Measurements from ENCODE around the gene VWA7. TPM values are rescaled to one million over a fixed set of nuclear protein-coding genes. Genes with fewer than 3 reads are reported as not detected.
A peak's percentile ranks its signal among the peaks of the same experiment; 100 is the strongest.

The VWA7 gene
- polyA plus RNA-seq, 3 donors, result 6.8 to 9.4 (median 8.5) TPM

- DNase-seq (ENCODE audit: low read depth in 3 of 3, low spot score in 2 of 3), result no peak
These were observed 2.1 kb upstream of the VWA7 start for GRCh38 chr6:31778999-31779885.

DNA sequence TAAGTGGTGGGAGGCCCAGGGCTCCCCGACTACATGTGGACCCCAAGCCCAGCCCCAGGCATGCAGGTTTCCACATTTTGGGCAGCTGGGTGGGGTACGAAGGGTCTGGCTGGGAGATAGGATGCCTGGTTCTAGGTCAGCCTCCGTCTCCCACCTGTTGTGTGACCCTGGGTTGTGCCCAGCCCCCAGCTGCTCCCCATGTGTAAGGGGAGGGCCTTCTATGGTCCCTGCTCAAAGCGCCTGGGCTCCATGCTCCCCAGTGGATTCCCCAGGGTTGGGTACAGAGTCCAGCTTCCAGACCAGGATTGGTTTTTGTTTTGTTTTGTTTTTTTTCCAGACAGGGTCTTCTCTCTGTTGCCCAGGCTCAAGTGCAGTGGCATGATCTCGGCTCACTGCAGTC, 1.1 kb upstream of the VWA7 start:
- DNase-seq (ENCODE audit: low read depth in 3 of 3, low spot score in 2 of 3), result no peak

DNA sequence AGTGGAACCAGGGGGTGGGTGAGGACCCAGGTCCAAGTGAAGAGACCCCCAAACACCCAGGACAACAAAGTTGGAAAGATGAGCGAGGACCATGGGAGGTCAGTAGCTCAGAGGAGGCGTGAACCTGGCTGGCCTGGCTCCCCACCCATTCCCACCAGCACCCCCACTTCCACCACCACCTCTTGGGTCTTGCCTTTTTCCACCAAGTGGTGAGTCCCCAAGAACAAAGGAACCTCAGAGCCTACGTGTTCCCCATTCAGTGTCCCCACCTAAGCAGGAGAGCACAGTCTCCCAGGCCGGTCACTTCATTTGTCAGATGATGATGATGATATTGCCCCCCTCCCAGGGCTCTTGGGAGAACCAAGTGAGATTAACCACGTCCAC, 531 bp upstream of the VWA7 start:
- DNase-seq (ENCODE audit: low read depth in 3 of 3, low spot score in 2 of 3), result no peak

- DNase-seq (ENCODE audit: low read depth in 3 of 3, low spot score in 2 of 3), result peak in 1 of 3 donors; percentile 44
These were observed 591 bp downstream of the VWA7 start for GRCh38 chr6:31776485-31776988.

DNA sequence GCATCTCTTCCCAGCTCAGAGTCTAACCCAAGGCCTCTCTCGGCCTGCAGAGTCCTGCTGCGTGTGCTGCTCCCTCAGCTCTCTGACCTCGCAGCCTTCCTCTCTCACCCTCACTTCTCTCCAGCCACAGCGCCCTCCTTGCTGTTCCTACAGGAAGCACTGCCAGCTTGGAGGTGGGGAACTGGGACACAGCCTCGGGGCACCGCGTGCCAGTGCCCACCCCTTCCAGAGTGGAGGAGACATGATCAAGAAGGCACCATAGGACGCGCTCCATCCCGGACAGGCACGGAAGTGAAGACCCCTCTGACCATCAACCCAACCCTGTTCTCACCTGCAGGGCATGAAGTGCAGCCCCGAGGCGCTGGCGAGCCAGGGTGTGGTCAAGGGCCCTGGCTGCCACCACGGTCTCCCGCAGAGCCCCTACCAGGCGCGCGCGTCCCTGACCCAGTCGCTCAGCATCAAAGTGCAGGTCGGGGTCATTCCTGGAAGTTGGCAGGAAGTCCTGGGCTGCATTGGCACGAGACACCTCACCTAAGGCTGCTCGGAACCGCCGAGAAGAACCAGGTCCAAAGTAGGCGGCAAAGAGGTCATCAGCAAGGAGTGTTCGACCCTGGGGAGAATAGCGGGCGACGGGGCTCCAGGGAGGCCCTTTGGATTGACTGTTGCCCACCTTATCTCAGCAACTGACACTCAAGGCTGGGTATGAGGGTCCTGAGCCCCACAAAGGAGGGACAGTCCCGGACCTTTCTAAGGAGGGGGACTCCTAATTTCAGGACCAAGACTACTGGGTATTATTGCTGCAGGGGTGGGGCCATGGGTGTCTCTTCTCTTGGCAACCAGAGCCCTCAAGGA, 1.3 kb downstream of the VWA7 start:
- no peak for DNase-seq (ENCODE audit: low read depth in 3 of 3, low spot score in 2 of 3)

GRCh38 chr6:31775184-31775583, 1.9 kb downstream of the VWA7 start:
- no peak for DNase-seq (ENCODE audit: low read depth in 3 of 3, low spot score in 2 of 3)

DNA sequence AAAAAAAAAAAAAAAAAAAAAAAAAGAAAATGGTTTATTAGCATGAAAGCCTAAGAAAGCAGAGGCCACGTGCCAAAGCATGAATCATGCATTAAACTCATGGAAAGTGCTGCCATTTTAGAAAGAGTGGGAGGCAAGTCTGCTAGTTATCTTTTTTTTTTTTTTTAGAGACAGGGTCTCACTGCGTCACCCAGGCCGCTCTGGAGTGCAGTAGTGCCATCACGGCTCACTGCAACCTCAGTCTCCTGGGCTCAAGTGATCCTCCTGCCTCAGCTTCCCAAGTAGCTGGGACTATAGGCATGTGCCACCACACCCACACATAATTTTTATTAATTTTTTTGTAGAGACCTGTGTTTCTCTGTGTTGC, 5.2 kb downstream of the VWA7 start:
- DNase-seq (ENCODE audit: low read depth in 3 of 3, low spot score in 2 of 3), result no peak

DNA sequence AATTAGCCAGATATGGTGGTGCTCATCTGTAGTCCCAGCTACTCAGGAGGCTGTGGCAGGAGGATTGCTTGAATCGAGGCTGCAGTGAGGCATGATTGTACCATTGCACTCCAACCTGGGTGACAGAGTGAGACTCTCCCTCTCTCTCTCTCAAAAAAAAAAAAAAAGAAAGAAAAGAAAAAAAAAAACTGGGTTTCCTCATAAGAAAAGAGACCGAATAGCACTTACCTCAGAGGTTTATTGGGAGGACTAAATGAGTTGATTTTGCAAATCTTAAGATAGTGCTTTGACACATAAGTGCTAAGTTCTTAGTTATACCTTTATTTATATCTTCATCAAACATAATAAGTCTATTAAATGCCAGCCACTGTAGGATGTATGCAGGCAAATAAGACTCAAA, 6.3 kb downstream of the VWA7 start:
- DNase-seq (ENCODE audit: low read depth in 3 of 3, low spot score in 2 of 3), result no peak

- DNase-seq (ENCODE audit: low read depth in 3 of 3, low spot score in 2 of 3), result no peak
These were observed 7.3 kb downstream of the VWA7 start for GRCh38 chr6:31769684-31770371.

DNA sequence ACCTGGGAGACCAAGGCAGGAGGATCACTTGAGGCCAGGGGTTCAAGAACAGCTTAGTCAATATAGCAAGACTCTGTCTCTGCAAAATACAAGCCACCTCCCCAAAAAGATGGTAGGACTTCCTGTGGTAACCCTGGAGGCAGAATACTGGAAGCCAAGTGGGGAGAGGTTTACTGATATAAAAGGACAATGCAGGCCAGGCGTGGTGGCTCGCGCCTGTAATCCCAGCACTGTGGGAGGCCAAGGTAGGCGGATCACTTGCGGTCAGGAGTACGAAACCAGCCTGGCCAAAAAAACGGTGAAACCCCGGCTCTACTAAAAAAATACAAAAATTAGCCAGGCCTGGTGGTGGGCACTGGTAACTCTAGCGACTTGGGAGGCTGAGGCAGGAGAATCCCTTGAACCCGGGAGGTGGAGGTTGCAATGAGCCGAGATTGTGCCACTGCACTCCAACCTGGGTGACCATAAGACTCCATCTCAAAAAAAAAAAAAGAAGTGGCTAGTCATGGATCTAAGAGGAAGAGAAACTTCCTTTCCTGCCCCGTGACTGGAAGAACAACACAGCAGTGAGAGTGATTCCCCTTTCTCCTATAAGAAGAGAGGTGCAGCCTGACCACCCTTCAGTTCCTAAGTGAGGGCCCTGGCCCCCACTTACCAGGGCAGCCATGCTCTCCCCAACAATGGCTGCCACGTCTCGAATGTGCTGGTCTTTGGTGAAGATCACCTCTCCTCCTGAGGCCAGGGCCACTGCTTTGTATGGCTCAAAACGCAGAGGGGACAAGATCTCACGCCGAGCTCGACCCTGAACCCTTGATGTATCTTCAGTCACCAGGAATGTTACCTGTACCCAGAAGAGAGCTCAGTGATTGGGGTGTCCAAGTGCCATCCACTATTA, 8.5 kb downstream of the VWA7 start:
- DNase-seq (ENCODE audit: low read depth in 3 of 3, low spot score in 2 of 3), result no peak

DNA sequence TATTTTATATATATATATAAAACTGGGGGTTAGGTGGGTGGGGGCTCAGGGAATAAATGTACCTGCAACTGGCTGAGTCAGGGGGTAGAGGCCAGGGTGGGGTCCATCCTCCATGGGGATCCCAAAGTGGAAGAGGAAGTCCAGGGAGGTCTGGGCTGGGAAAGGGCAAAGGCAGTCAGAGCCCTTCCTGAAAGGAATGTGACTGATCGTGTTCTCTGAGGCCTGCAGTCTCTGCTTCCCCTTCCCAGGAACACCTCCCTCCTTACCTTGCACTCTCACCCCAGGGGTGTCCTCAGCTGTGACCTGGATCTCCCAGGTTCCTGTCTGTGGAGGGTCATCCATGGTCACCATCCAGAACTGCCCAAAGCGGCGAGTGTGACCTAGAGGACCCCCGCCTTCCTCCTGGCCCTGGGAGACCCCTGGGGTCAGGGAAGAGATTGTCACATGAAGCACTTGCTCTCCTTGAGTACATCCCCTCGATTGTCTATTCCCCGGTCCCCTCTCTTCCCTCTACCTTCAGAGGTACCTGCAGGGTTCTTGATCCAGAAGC, 10.0 kb downstream of the VWA7 start:
- DNase-seq (ENCODE audit: low read depth in 3 of 3, low spot score in 2 of 3), result no peak

GRCh38 chr6:31765910-31766794, 11.0 kb downstream of the VWA7 start:
- DNase-seq (ENCODE audit: low read depth in 3 of 3, low spot score in 2 of 3), result no peak

DNA sequence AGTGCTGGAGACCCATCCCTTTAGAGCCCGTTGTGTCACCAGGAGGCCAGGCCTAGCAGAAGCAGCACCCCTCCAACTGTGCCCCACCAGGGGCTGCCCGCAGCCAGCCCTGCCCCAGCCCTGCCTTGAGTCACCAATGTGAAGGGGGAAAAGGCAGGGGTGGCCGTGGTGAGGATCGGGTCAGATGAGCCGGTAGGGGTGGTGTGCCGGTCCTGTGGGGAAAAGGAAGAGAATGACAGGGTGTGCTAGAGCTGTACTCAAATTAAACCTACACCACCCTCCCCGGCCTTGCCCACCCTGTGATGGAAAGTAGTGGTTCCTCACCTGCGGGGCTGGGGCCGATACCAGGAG, 11.6 kb downstream of the VWA7 start:
- no peak for DNase-seq (ENCODE audit: low read depth in 3 of 3, low spot score in 2 of 3)

DNA sequence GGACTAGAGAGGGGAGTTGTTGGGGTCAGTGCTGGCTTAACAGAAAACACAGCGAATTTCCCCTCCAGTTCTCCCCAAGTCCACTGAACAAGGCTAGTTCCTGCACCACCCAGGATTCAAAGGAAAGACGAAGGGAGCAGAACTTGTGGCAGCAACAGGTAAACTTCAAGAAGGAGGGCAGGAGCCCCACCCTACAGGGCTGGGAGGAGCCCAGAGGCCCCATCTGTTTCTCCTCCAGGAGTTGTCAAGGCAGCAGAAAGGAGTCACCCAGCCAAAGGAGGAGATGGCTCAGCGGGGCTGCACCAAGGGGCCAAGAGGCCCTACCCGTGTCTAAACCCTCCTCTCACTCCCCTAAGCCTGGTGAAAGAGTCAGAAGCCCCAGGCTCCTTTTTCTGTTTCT, 12.9 kb downstream of the VWA7 start:
- no peak for DNase-seq (ENCODE audit: low read depth in 3 of 3, low spot score in 2 of 3)

DNA sequence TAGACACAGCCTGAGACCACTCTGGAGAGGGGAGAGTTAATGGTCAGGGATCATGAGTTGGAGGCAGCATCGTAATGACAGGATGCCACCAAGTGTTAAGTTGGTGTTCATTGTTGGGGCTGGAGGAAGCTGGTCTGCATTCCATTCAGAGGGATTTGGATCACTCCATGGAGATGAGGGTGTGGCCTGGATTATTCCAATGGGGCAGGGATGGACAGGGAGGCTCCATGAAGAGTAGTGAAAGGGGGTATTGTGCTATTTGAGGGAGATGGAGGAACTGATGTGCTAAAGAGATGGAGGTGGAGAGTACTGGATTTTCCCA, 13.5 kb downstream of the VWA7 start:
- no peak for DNase-seq (ENCODE audit: low read depth in 3 of 3, low spot score in 2 of 3)

DNA sequence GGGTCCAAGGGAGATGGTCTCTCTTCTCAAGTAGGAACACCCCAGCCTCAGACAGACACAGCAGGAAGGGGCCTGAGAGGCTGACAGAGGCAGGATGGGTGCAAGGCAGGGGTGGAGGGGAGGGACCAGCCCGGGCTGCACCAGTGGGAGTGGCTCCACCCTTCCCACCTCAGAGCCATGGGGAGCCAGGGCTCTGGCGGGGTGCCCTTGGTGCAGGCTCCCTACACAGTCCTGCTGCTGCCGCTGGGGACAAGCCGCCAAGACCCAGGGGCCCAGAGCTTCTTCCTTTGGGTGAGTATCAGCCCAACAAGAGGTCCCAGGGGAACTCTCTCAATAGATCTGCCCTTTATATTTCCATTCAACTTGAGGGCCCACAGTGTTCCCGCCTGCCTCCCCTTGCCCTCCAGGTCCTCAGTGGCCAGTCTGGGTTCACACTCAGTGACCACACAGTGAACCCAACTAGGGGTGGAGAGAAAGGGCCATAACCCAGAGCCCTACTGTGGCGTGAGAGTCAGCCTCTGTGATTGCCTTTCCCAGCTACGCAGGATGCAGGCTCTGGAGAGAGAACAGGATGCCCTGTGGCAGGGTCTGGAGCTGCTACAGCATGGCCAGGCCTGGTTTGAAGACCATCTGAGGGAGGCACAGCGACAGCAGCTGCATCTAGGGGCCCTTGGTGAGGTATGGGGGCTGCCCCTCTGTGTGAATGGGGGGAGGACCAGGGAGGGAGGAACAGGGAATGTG, 14.1 kb downstream of the VWA7 start:
- DNase-seq (ENCODE audit: low read depth in 3 of 3, low spot score in 2 of 3), result no peak

DNA sequence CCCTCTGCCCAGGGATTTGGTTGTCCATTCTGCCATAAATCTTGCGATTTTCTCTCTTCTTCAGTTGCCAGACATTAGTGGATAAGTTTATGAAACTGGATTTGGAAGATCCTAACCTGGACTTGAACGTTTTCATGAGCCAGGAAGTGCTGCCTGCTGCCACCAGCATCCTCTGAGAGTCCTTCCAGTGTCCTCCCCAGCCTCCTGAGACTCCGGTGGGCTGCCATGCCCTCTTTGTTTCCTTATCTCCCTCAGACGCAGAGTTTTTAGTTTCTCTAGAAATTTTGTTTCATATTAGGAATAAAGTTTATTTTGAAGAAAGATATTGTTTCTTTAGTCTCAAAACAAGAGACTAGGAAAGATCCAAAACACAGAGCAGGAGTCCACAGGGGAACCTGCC, 14.8 kb downstream of the VWA7 start, which contains the start of gene SAPCD1:
SAPCD1 (plus strand) TSS at position 301 of the 400 bp plus-strand sequence. CDS start 399 bp downstream, outside the sequence.
- DNase-seq (ENCODE audit: low read depth in 3 of 3, low spot score in 2 of 3), result no peak

- no peak for DNase-seq (ENCODE audit: low read depth in 3 of 3, low spot score in 2 of 3)
These were observed 15.8 kb downstream of the VWA7 start for GRCh38 chr6:31761343-31761742.
